CD4-positive, alpha-beta T cell treated with Interleukin-21 for 1 hour (primary cell): ENCODE measurements around the gene TBC1D5.

Source experiments
- DNase-seq: peaks from one replicate; pipeline ENCODE4 v3.0.0-alpha.2; 2020

Gene TBC1D5

DNA sequence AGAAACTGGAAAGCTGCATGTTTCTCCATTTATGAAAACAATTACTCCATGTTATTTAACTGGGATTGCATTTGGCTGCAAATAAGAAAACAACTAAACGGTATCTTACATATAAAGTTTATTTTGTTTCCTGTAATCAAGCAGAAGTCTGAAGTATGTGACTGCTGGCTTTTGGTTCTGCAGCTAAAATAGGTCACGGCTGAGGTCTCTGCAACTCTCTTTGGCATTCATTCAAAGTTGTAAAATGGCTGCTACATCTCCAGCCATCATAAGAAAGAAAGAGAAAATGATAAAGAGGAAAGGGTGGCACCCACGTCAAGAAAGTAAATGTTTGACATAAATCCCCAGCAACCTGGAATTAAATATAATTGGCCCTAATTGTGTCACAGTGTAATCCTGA, 406.1 kb downstream of the TBC1D5 start:
- no peak for DNase-seq

DNA sequence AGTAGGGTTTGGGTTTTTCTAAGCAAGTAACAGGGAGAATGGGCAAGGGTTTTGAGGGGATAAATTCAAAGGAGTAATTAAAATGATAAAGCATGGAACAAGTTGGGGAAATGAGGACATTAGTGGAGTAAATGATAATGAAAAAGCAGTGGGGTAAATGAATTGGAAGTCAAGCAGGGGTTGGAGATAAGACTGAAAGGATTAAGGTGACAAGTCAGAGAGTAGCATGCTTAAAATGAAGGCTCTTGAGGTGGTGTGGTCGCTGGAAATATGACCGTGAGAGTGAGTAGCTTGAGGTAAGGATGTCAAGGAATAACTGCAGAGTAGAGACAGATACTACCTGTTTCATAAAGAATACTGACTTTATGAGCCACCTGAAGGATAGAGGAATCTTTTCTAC, 408.5 kb downstream of the TBC1D5 start:
- no peak for DNase-seq

DNA sequence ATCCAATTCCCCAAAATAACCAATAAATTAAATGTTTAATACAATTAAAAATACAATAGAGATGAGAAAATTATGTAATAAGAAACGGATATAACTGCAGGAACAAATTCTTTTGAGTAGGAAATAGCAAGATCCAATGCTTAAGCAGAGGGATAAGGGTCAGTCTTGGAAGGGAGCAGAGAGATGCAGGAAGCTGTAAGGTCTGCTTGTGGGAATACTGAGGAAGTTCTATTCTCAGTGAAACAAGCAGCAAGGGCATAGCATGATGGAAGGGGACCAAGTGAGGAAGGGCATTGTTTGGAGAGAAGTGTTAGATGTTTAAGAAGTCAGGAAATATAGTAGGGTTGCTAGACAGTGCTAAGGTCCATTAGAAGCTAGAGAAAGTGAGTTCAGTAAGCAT, 409.0 kb downstream of the TBC1D5 start:
- DNase-seq = no peak

GRCh38 chr3:17330660-17331059, 411.8 kb downstream of the TBC1D5 start:
- no peak for DNase-seq

- DNase-seq = no peak
These were observed 412.5 kb downstream of the TBC1D5 start for GRCh38 chr3:17329927-17330326.

DNA sequence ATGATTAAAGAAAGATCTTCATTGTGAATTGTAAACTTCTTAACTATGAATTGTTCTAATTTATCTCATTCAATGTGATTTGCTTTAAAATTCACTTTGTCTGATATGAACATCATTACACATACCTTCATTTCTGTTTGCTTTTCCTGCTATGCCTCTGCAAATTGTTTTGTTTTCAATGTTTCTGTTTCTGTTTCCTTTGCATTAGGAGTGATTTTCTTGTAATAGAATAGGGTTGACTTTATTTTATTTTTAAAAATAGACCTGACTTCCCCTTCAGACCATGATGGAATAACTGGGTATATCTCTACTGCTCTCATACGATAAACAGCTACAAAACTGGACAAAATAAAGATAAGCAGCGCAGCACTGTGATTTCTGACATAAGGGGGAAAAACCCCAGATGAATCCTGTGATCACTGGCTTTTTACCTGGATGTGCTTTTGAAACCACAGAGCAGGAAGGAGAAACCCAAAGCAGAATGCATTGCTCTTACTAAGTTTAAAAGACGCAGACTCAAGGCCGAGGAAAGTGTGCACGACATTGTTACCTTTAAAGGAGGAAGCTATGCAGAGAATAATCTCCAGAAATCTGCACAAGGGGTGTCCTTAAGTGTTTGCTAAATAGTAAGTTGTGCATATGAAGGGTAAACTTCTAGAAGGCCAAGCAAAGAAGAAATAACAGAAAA, 420.2 kb downstream of the TBC1D5 start:
- DNase-seq = peak; percentile 4

- DNase-seq = no peak
These were observed 422.2 kb downstream of the TBC1D5 start for GRCh38 chr3:17320266-17320665.

DNA sequence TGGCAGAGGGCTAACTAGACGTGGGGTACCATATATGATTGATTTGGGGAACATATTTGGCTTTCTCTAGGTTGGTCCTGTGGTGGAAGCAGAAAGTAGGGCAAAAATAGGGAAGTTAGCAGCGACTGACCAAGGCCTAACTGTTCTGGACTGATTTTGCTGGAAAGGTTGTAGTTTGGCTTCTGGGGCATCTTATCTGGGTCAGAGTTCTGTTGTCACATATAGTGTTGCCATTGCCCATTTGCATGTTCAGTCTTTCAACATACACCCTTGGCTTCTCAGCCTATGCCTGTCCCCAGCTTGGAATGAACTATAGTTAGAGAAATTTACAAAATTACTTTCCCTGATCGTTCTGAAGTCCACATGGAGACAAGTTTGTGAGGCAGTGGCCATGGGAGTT, 426.5 kb downstream of the TBC1D5 start:
- no peak for DNase-seq

DNA sequence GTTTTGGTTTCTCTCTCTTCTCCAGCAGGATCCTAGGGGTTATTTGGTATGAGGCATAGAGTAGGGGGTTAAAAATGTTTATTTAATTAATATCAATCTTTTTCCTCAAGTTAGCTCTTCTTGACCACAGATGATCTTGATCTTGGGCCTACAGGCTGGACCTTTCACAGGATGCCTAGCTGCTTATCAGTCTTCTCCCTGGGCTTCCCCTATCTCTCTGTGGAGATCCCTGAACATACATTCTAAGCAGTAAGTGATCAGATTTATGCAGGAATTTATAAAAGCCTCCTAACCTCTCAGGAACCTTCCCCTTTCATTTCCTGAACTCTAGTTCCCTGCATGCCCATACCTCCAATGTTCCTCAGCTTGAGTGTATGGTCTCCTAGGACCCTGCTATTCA, 428.3 kb downstream of the TBC1D5 start:
- DNase-seq = no peak

DNA sequence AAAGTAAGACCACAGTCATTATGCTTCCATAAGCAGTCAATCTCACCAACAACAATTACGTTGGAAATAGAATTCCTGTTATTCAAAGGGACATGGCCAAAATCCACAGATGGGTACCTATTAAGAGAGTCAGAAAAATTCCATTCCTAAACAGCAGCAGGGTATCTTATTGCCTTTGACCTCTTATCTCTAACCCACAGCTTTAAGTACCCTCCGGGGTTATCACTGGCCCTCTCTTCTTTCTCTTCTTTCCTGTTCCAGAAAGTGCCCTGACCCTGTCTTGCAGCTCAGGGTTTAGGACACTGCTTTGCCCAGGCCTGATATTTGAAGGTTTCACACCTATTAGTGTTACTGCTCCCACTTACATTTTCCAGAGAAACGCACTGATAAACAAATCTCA, 428.7 kb downstream of the TBC1D5 start:
- DNase-seq = no peak

- DNase-seq = no peak
These were observed 431.4 kb downstream of the TBC1D5 start for GRCh38 chr3:17310983-17311382.

- DNase-seq = no peak
These were observed 434.5 kb downstream of the TBC1D5 start for GRCh38 chr3:17307887-17308286.

DNA sequence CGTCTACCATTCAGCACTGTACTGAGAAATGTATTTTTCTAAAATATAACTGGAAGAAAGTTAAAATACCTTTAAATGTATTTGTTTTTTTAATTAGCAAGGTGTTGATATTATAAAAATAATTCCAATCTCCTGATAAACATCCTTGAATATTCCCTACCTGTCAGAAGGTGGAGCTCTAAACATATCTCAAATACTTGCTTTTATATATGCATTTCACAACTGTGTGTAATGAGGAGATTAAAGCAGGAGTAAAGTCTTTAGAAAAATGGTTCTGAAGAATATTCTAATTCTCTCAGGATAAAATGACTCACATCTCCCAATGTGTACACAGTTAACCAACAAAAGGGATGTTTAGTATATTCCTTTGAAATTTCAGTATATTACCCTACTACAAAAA, 434.9 kb downstream of the TBC1D5 start:
- DNase-seq = no peak

GRCh38 chr3:17304969-17305368, 437.5 kb downstream of the TBC1D5 start:
- no peak for DNase-seq

DNA sequence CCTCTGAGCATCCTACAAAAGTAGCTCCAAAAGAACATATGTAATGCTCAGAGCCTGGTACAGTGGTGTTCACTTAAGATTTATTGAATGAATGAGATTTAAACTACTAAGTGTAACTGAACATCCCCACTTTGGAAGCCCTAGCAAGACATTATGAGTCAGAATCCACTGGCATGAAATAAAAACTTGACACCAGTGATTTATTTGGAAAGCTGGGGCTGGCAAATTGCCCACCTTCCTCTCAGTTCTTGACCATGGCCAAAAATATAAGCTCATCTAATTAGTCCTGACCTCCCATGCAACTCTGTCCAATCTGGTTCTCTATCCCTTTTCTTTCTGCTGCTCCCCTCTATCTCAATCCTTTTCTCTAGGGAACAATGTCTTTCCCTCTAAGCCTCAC, 439.7 kb downstream of the TBC1D5 start:
- DNase-seq = no peak

DNA sequence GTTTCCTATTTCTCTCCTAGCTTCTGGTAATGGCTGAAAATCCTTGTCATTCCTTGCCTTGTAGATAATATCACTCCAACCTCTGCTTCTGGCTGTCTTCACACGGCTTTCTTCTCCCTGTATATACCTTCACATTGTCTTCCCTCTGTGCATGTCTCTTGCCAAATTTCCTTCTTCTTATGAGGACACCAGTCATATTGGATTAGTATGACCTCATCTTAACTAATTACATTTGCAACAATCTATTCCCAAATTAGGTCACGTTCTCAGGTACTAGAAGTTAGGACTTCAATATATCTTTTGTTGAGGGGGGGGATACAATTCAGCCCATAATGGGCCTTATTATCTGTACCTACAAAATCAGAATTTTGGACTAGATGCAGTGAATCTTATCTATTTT, 440.3 kb downstream of the TBC1D5 start:
- no peak for DNase-seq

DNA sequence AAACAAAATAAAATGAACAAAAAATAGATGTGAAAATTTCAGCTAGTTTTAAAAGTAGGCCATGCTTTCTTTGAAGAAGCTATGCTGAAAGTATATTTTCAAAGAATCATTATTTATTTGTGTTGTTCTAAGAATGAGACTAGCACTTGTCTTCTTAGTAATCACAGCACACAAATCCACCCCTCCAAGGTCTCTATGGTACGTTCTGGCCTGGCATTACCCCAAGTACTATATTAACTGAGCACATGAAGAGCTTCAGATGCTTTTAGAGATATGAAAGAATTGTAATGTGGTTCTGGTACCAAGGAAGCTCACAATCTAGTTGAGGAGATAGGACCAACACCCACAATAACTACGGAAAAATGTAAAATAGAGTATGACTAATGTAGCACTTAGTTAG, 441.2 kb downstream of the TBC1D5 start:
- DNase-seq = no peak

GRCh38 chr3:17300441-17300840, 442.0 kb downstream of the TBC1D5 start:
- DNase-seq = peak; percentile 16

- DNase-seq = no peak
These were observed 444.4 kb downstream of the TBC1D5 start for GRCh38 chr3:17298038-17298437.

- no peak for DNase-seq
These were observed 449.9 kb downstream of the TBC1D5 start for GRCh38 chr3:17292556-17292955.

- no peak for DNase-seq
These were observed 451.5 kb downstream of the TBC1D5 start for GRCh38 chr3:17290894-17291293.

DNA sequence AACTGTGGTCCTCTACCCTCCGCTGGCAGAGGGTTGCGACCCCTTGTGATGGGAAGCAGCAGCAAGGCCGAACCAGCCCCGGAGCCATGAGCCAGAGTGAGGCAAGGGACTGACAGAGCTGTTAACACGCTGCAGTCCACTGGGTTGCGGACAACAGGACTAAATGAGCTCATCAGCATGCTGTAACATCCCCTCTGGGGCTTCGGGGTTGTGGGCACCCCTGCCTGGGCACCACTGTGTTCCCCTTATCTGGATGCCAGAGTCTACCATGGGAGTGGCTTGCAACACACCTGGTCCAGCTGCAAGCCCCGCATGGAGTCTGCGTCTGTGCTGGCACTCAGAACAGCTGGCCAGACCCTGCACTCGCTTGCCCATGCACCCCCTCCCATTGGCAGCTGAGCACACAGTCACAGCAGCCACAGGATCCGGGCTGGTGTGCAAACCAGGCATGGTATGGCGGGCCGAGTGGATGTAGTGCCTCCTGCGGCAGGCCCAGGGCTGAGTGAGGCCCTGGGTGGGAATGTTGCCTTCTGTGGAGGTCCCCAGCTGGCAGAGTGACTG, 453.5 kb downstream of the TBC1D5 start:
- DNase-seq = no peak

- no peak for DNase-seq
These were observed 455.3 kb downstream of the TBC1D5 start for GRCh38 chr3:17287006-17287689.

DNA sequence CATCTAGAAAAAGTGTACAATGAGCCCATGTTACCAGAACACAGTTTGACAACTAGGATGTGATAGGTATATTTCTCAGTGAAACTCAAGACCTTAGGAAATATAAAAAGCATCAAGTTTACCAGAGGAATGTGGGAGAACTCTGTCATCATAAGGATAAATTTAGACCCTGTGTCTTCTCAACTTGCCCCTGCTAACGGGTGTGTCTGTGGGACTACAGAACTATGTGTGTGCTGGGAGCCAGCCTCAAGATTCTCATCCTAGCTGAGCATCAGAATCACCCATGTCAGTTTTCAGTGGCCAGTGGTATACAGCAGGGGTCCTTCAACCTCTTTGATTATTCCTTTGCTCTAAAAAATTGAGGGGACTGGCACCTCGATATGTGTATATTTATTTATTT, 464.4 kb downstream of the TBC1D5 start:
- DNase-seq = no peak

- DNase-seq = no peak
These were observed 475.6 kb downstream of the TBC1D5 start for GRCh38 chr3:17266846-17267245.
